Measurements from ENCODE around the gene SUZ12.

Gene SUZ12

GRCh38 chr17:32015245-32016013 lies 78.6 kb downstream of the SUZ12 start:
- peaks cover 2% of the 10 kb centered on the region for H3K9me3 ChIP-seq (ENCODE audit: insufficient read depth, low read depth, low read length)
- H3K18ac ChIP-seq (ENCODE audit: low read length) = no peak overlapping the region
- H3K36me3 ChIP-seq (ENCODE audit: control insufficient read depth in 1 of 2, insufficient read depth in 2 of 2, low read length in 2 of 2) = peaks cover 0 to 2% of the 10 kb centered on the region in 2 experiments
- H3K27ac ChIP-seq (ENCODE audit: low read depth, low read length) = no peak overlapping the region
- H3K23ac ChIP-seq (ENCODE audit: low read length) = no peak overlapping the region
- no peak overlapping the region for H4K12ac ChIP-seq (ENCODE audit: low read depth, low read length)
- H4K91ac ChIP-seq (ENCODE audit: low read depth, low read length) = no peak overlapping the region
- no peak overlapping the region for H2AFZ ChIP-seq (ENCODE audit: insufficient read depth, low read length, poor library complexity)
- H2BK5ac ChIP-seq (ENCODE audit: low read depth, low read length, poor library complexity) = no peak overlapping the region
- H2BK120ac ChIP-seq (ENCODE audit: insufficient read depth, low read length, poor library complexity) = no peak overlapping the region
- no CpG with 5 or more reads among the region's 9 CpGs for WGBS (ENCODE audit: extremely low coverage, insufficient coverage, insufficient read length)
- no peak overlapping the region for H4K8ac ChIP-seq (ENCODE audit: low read depth, low read length)
- no peak for DNase-seq
- H3K14ac ChIP-seq (ENCODE audit: low read length) = no peak overlapping the region
- no peaks in the 10 kb centered on the region for H3K4me1 ChIP-seq (ENCODE audit: control insufficient read depth in 1 of 2, insufficient read depth in 2 of 2, low read length in 2 of 2)
- no peak overlapping the region for H3K4me2 ChIP-seq (ENCODE audit: low read length)
- no peaks in the 10 kb centered on the region for H3K79me1 ChIP-seq (ENCODE audit: low read length)
- H3K4ac ChIP-seq (ENCODE audit: low read depth, low read length) = no peak overlapping the region
- H3K27me3 ChIP-seq (ENCODE audit: insufficient read depth, low read length) = no peaks in the 10 kb centered on the region
- H3K79me2 ChIP-seq (ENCODE audit: control insufficient read depth, insufficient read depth, low read length, poor library complexity) = no peaks in the 10 kb centered on the region
- H2AK5ac ChIP-seq (ENCODE audit: low read length) = no peak overlapping the region
- H3K9ac ChIP-seq (ENCODE audit: low read length) = no peak overlapping the region
- no peak overlapping the region for H3K4me3 ChIP-seq (ENCODE audit: low read depth, low read length)
- H2BK12ac ChIP-seq (ENCODE audit: low read length) = no peak overlapping the region

GRCh38 chr17:32016231-32016630 lies 79.4 kb downstream of the SUZ12 start:
- H3K79me1 ChIP-seq (ENCODE audit: low read length) = no peaks in the 10 kb centered on the region
- H3K23ac ChIP-seq (ENCODE audit: low read length) = no peak overlapping the region
- no peak overlapping the region for H4K91ac ChIP-seq (ENCODE audit: low read depth, low read length)
- no peak overlapping the region for H2BK120ac ChIP-seq (ENCODE audit: insufficient read depth, low read length, poor library complexity)
- no peak overlapping the region for H3K14ac ChIP-seq (ENCODE audit: low read length)
- no peak overlapping the region for H3K4ac ChIP-seq (ENCODE audit: low read depth, low read length)
- H3K9ac ChIP-seq (ENCODE audit: low read length) = no peak overlapping the region
- no CpG with 5 or more reads among the region's 7 CpGs for WGBS (ENCODE audit: extremely low coverage, insufficient coverage, insufficient read length)
- H2AFZ ChIP-seq (ENCODE audit: insufficient read depth, low read length, poor library complexity) = no peak overlapping the region
- H2BK5ac ChIP-seq (ENCODE audit: low read depth, low read length, poor library complexity) = no peak overlapping the region
- no peak overlapping the region for H3K27ac ChIP-seq (ENCODE audit: low read depth, low read length)
- H3K27me3 ChIP-seq (ENCODE audit: insufficient read depth, low read length) = no peaks in the 10 kb centered on the region
- H3K79me2 ChIP-seq (ENCODE audit: control insufficient read depth, insufficient read depth, low read length, poor library complexity) = no peaks in the 10 kb centered on the region
- H3K4me1 ChIP-seq (ENCODE audit: control insufficient read depth in 1 of 2, insufficient read depth in 2 of 2, low read length in 2 of 2) = peaks cover 0 to 4% of the 10 kb centered on the region in 2 experiments
- no peak overlapping the region for H3K18ac ChIP-seq (ENCODE audit: low read length)
- H3K9me3 ChIP-seq (ENCODE audit: insufficient read depth, low read depth, low read length) = peaks cover 2% of the 10 kb centered on the region
- no peak for DNase-seq
- no peak overlapping the region for H4K12ac ChIP-seq (ENCODE audit: low read depth, low read length)
- H4K8ac ChIP-seq (ENCODE audit: low read depth, low read length) = no peak overlapping the region
- H3K36me3 ChIP-seq (ENCODE audit: control insufficient read depth in 1 of 2, insufficient read depth in 2 of 2, low read length in 2 of 2) = peaks cover 4% of the 10 kb centered on the region in 2 experiments
- no peak overlapping the region for H2AK5ac ChIP-seq (ENCODE audit: low read length)
- no peak overlapping the region for H3K4me2 ChIP-seq (ENCODE audit: low read length)
- no peak overlapping the region for H2BK12ac ChIP-seq (ENCODE audit: low read length)
- H3K4me3 ChIP-seq (ENCODE audit: low read depth, low read length) = no peak overlapping the region

- H3K27ac ChIP-seq (ENCODE audit: low read depth, low read length) = no peak overlapping the region
- H3K14ac ChIP-seq (ENCODE audit: low read length) = no peak overlapping the region
- H2BK12ac ChIP-seq (ENCODE audit: low read length) = no peak overlapping the region
- no peak overlapping the region for H4K91ac ChIP-seq (ENCODE audit: low read depth, low read length)
- H3K4me2 ChIP-seq (ENCODE audit: low read length) = no peak overlapping the region
- no peaks in the 10 kb centered on the region for H3K27me3 ChIP-seq (ENCODE audit: insufficient read depth, low read length)
- H4K12ac ChIP-seq (ENCODE audit: low read depth, low read length) = no peak overlapping the region
- no peaks in the 10 kb centered on the region for H3K79me2 ChIP-seq (ENCODE audit: control insufficient read depth, insufficient read depth, low read length, poor library complexity)
- no peak overlapping the region for H4K8ac ChIP-seq (ENCODE audit: low read depth, low read length)
- H3K4me3 ChIP-seq (ENCODE audit: low read depth, low read length) = no peak overlapping the region
- DNase-seq = no peak
- H3K9ac ChIP-seq (ENCODE audit: low read length) = no peak overlapping the region
- H3K36me3 ChIP-seq (ENCODE audit: control insufficient read depth in 1 of 2, insufficient read depth in 2 of 2, low read length in 2 of 2) = peaks cover 7% of the 10 kb centered on the region in 2 experiments
- no peak overlapping the region for H2BK120ac ChIP-seq (ENCODE audit: insufficient read depth, low read length, poor library complexity)
- H3K79me1 ChIP-seq (ENCODE audit: low read length) = no peaks in the 10 kb centered on the region
- no peak overlapping the region for H2BK5ac ChIP-seq (ENCODE audit: low read depth, low read length, poor library complexity)
- no peak overlapping the region for H2AFZ ChIP-seq (ENCODE audit: insufficient read depth, low read length, poor library complexity)
- no peak overlapping the region for H3K4ac ChIP-seq (ENCODE audit: low read depth, low read length)
- H3K18ac ChIP-seq (ENCODE audit: low read length) = no peak overlapping the region
- H2AK5ac ChIP-seq (ENCODE audit: low read length) = no peak overlapping the region
- no CpG with 5 or more reads among the region's 1 CpG for WGBS (ENCODE audit: extremely low coverage, insufficient coverage, insufficient read length)
- H3K23ac ChIP-seq (ENCODE audit: low read length) = no peak overlapping the region
- H3K9me3 ChIP-seq (ENCODE audit: insufficient read depth, low read depth, low read length) = peaks cover 3% of the 10 kb centered on the region
- peaks cover 0 to 5% of the 10 kb centered on the region in 2 experiments for H3K4me1 ChIP-seq (ENCODE audit: control insufficient read depth in 1 of 2, insufficient read depth in 2 of 2, low read length in 2 of 2)
These were observed 82.4 kb downstream of the SUZ12 start for GRCh38 chr17:32019228-32019627.

- WGBS (ENCODE audit: extremely low coverage, insufficient coverage, insufficient read length) = no CpG with 5 or more reads among the region's 16 CpGs
- Histone ChIP-seq H3K79me1 (ENCODE audit: low read length) (no peaks in the 10 kb centered on the region), H3K4me3 (ENCODE audit: low read depth, low read length) (no peak overlapping the region), H3K18ac (ENCODE audit: low read length) (no peak overlapping the region), H3K9me3 (ENCODE audit: insufficient read depth, low read depth, low read length) (peaks cover 3% of the 10 kb centered on the region), H2AFZ (ENCODE audit: insufficient read depth, low read length, poor library complexity) (no peak overlapping the region), H3K36me3 (ENCODE audit: control insufficient read depth in 1 of 2, insufficient read depth in 2 of 2, low read length in 2 of 2) (peaks cover 7% of the 10 kb centered on the region in 2 experiments), H3K27me3 (ENCODE audit: insufficient read depth, low read length) (no peaks in the 10 kb centered on the region), H2BK120ac (ENCODE audit: insufficient read depth, low read length, poor library complexity) (no peak overlapping the region), H3K23ac (ENCODE audit: low read length) (no peak overlapping the region), H3K4ac (ENCODE audit: low read depth, low read length) (no peak overlapping the region), H3K9ac (ENCODE audit: low read length) (no peak overlapping the region), H3K27ac (ENCODE audit: low read depth, low read length) (no peak overlapping the region), H2BK12ac (ENCODE audit: low read length) (no peak overlapping the region), H3K4me2 (ENCODE audit: low read length) (no peak overlapping the region), H4K12ac (ENCODE audit: low read depth, low read length) (no peak overlapping the region), H2BK5ac (ENCODE audit: low read depth, low read length, poor library complexity) (no peak overlapping the region), H2AK5ac (ENCODE audit: low read length) (no peak overlapping the region), H4K8ac (ENCODE audit: low read depth, low read length) (no peak overlapping the region), H3K79me2 (ENCODE audit: control insufficient read depth, insufficient read depth, low read length, poor library complexity) (no peaks in the 10 kb centered on the region), H3K4me1 (ENCODE audit: control insufficient read depth in 1 of 2, insufficient read depth in 2 of 2, low read length in 2 of 2) (peaks cover 0 to 5% of the 10 kb centered on the region in 2 experiments), H3K14ac (ENCODE audit: low read length) (no peak overlapping the region), H4K91ac (ENCODE audit: low read depth, low read length) (no peak overlapping the region)
- no peak for DNase-seq
These were observed 84.3 kb downstream of the SUZ12 start for GRCh38 chr17:32020943-32021614.
